Measurements from ENCODE around the gene LHFPL2.
"Not testable (repeated sequence)": the region's sequence is repeated elsewhere in the genome, so short reads cannot be mapped to it uniquely, and the experiment has no call there.

LHFPL2 gene

DNA sequence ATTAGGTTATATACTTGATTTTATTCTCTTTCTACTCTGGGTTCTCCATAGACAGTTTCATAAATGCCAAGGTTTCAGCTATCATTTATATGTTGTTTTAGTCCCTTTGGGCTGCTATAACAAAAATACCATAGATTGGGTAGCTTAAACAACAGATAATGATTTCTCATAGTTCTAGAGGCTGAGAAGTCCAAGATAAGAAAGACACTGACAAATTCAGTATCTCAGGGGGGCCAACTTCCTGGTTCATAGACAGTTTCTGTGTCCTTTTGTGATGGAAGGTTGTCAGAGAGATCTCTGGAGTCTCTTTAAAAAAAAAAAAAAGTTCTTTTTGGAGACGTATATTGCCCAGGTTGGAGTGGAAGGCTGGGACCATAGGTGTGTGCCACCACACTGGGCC, 174.8 kb downstream of the LHFPL2 start:
- DNase-seq (ENCODE audit: low read depth in 1 of 2, low spot score in 1 of 2) = no peak

DNA sequence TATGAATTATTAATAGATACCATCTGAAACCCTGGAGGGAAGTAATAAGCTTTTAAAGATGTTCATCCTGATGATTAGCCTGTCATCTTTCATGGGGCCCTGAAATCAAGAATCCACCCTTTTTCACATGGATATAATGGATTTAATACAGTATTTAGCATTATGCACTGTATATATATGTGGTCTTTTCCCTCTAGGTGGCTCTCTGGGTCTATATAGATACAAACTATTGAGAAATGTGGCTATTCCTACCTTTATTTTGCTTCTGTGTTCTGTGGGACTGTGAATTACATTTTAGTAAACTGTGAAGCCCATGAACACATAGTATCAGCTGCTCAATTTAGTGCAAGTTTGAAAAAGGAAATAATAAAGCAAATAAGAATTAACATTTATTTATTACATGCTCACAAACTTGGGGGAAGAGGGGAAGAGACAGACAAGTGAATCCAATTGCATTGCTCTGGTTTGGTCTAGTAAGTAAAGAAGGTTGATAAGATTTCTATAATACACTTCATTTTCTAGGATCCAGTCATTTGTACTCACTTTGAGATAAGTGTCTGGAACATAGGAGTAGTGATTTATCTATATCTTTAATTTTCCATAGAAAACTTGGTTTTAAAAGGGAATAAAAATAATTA, 176.0 kb downstream of the LHFPL2 start:
- no peak for DNase-seq (ENCODE audit: low read depth in 1 of 2, low spot score in 1 of 2)

DNA sequence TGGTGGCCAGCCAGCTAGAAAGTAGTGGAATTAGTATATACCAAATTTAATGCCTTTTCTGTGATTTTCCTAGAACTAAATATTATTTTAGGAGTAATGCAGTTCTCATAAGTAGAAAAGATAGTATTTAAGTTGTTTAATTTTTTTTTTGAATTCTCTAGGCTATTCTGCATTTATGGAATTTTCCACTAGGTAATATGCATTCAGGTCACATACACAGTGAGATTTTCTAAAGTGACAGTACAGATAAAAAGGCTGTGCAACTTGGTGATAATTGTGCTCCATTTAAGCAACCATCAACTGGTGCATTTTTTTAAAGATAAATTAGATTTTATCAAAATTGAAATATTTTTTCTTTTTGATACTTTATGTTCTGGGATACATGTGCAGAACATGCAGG, 176.7 kb downstream of the LHFPL2 start:
- no peak for DNase-seq (ENCODE audit: low read depth in 1 of 2, low spot score in 1 of 2)

DNA sequence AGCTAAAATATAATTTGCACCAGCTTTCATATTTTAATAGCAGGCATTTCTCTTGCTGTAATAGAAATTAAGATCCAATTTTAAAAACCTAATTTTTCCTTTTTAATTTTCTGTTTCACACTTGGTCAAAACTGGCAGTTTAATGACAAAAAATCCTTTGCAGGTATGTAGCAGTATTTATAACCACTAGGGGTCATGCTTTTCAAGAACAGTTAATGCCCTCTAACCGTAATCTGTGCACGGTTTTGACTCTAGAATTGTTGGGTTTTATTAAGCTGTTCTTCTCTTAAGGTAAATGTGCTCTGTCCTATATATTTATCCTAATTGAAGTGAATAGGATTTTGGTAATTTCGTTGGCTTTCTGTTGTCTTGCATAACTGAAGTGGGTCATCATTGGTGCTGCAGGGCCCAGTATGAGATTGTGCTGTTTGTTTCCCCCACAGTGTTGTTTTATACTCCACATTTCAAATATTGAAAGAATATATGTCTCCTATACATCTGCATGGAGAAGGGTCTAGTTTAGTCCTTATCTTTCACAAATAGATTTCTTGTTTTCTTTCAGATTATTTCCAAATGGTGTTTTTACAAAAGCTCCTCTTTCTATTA, 180.7 kb downstream of the LHFPL2 start:
- no peak for DNase-seq (ENCODE audit: low read depth in 1 of 2, low spot score in 1 of 2)

DNA sequence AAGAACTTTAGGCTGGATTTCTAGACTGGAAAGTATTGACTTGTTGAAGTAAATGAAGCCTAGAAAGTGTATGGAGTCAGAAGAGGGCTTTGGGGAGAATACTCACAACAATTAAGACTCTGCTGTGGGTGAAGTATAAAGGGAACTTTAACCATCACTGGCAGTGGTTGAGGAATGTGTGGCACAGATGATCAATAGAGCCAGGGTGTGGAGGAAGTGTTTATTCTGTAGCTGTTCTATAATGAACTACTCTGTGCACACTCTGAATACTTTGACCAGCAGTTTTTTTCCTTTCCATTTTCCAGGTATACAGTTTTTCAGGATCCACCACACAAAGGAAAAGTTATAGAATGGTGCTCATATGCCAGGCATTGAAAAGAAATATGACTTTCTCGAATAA, 181.4 kb downstream of the LHFPL2 start:
- no peak for DNase-seq (ENCODE audit: low read depth in 1 of 2, low spot score in 1 of 2)

DNA sequence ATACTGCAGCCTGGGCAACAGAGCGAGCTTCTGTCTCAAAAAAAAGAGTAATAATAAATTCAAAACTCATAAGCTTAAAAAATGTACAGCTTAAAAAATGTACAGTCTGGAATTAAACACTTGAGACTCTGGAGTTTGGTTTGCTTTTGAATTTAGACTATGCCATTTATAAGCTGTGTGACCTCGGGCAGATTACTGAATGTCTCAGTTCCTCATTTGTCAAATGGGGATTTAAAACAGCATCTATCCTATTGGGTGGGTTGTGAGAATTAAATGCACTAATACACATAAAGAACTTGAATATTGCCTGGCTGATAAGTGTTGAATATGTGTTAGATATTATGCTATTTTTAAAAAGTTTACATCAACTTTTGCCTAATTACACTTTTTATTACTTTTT, 189.7 kb downstream of the LHFPL2 start:
- DNase-seq (ENCODE audit: low read depth in 1 of 2, low spot score in 1 of 2) = no peak

DNA sequence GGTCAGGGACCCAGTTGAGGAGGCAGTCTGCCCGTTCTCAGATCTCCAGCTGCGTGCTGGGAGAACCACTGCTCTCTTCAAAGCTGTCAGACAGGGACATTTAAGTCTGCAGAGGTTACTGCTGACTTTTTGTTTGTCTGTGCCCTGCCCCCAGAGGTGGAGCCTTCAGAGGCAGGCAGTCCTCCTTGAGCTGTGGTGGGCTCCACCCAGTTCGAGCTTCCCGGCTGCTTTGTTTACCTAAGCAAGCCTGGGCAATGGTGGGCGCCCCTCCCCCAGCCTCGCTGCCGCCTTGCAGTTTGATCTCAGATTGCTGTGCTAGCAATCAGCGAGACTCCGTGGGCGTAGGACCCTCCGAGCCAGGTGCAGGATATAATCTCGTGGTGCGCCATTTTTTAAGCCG, 191.1 kb downstream of the LHFPL2 start:
- DNase-seq (ENCODE audit: low read depth in 1 of 2, low spot score in 1 of 2) = not testable (repeated sequence)

DNA sequence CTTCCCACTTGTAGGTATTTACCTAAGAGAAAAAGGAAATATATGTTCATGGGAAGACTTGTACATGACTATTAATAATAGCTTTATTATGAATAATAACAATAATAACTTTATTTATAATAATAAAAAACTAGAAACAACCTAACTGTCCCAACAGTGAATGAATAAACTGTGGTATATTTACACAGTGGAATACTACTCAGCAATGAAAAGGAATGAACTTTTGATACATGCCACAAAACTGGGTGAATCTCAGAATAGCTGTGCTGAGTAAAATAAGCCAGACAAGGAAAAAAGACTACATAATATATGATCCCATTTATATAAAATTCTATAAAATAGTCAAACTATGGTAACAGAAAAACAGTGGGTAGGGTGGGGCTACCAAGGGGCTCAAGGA, 199.5 kb downstream of the LHFPL2 start:
- DNase-seq (ENCODE audit: low read depth in 1 of 2, low spot score in 1 of 2) = no peak

DNA sequence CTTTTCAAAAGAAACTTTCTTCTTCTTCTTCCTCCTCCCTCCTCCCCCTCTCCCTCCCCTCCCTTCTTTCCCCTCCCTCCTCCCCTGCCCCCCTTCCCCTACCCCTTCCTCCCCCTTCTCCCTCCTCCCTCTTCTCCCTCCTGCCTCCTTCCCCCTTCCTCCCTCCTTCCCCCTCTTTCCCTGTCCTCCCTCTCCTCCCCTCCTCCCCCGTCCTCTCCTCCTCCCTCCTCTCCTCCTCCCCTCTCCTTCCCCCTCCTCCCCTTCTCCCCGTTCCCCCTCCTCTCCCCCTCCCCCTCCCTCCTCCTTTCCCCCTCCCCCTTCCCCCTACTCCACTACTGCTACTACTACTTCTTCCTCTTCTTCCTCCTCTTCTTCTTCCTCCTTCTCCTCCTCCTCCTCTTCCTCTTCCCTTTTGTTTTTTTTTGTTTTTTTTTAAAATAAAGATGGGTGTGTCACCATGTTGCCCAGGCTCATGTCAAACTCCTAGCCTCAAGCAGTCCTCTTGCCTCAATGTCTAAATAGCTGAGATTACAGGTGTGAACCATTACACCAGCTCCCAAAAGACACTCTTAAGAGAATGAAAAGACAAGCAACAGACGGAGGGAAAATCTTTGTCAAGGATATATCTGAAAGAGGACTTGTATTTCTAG, 200.7 kb downstream of the LHFPL2 start:
- DNase-seq (ENCODE audit: low read depth in 1 of 2, low spot score in 1 of 2) = no peak

All from stimulated activated CD4-positive, alpha-beta T cell treated with anti-CD3 and anti-CD28 coated beads, Interleukin-15, amount 100 ng/mL, for 1 hour (primary cell).